SK-N-SH (cell line): Measurements from ENCODE around the gene ZNF474.

ENCODE experiments used
- CTCF ChIP-seq: fragments of 200-600 bp; sonication (generic); IDR thresholded peaks from 2 replicates; pipeline ENCODE4 v1.6.1; 2017; ENCODE audit warnings: antibody characterized with exemption, mild to moderate bottlenecking, moderate library complexity
- ELF1 ChIP-seq: IDR thresholded peaks from 2 replicates; pipeline ENCODE4 v1.4.0; 2012

- TF ChIP-seq CTCF (no peak), ELF1 (no peak)
These were observed 20.9 kb downstream of the ZNF474 start for GRCh38 chr5:122150215-122150614.
